Stimulated activated CD4-positive, alpha-beta T cell treated with anti-CD3 and anti-CD28 coated beads, Interleukin-4, amount 100 ng/mL, for 1 hour (primary cell): Measurements from ENCODE around the gene HS3ST6.
"Not testable (repeated sequence)": the region's sequence is repeated elsewhere in the genome, so short reads cannot be mapped to it uniquely, and the experiment has no call there.

Experiments used
- DNase-seq: peaks from one replicate; pipeline ENCODE4 v3.0.0-alpha.2; 2020

Gene HS3ST6

GRCh38 chr16:1876066-1876465 lies 42.1 kb downstream of the HS3ST6 start:
- DNase-seq, result not testable (repeated sequence)

DNA sequence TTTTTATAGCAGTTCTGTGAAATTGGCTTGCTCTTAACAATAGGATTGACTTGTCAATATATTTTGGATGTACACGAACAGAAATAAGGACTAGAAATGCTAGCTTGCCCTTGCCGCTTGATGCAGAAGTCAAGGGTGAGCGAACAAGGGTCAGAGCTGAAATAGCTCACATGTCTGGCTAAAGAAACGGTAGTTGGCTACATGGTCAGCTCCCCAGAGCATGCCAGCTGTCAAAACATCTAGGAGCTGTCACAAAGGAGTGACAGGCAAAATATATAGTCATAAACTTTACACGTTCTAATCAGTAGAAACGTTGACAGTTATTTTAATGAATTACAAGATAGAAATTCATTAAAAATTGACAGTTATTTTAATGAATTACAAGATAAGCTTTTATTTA lies 43.4 kb downstream of the HS3ST6 start:
- no peak for DNase-seq

DNA sequence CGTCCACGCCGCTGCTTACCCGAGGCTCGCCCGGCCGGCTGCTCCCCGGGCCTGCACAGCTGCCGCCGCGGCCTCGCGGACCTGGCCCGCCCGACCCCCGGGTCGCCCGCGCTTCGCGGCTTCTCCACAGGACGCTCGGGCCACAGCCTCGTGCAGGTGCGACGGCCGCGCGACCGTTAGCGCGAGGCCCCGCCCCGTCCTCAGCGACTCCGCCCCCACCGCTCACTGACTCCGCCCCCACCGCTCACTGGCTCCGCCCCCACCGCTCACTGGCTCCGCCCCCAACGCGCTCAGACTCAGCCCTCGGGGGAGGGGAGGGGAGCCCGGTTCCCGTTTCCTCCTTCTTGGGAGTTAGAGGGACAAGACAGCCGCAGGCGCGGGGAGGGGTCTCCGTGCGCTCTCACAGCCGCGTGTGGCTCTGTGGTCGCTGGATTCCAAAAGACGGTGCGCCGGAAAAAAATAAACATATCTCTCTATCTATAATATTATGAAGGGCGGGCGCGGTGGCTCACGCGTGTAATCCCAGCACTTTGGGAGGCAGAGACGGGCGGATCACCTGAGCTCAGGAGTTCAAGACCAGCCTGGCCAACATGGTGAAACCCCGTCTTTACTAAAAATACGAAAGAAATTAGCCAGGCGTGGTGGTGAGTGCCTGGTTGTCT lies 46.1 kb downstream of the HS3ST6 start, which contains the start of gene MEIOB:
Gene MEIOB, minus strand, starts transcription at position 191 of the 662 bp plus-strand sequence. CDS start 3,989 bp downstream, outside the sequence.
- DNase-seq, result peak; percentile 51

GRCh38 chr16:1870365-1871082 lies 47.7 kb downstream of the HS3ST6 start:
- DNase-seq, result no peak

- no peak for DNase-seq
Measured at GRCh38 chr16:1865902-1866690, 52.1 kb downstream of the HS3ST6 start.

- DNase-seq, result no peak
Measured at GRCh38 chr16:1863681-1864460, 54.3 kb downstream of the HS3ST6 start.

- no peak for DNase-seq
Measured at GRCh38 chr16:1862394-1862793, 55.8 kb downstream of the HS3ST6 start.

GRCh38 chr16:1861730-1862129 lies 56.5 kb downstream of the HS3ST6 start:
- DNase-seq, result no peak
